Activated CD8-positive, alpha-beta memory T cell treated with anti-CD3 and anti-CD28 coated beads, Interleukin-2, amount 50 U/mL, for 24 hours (primary cell): ENCODE data around the gene CCDC177.

ENCODE experiments used
- DNase-seq: peaks from one replicate; pipeline ENCODE4 v3.0.0-alpha.2; 2020; ENCODE audit errors: extremely low read depth

The CCDC177 gene

DNA sequence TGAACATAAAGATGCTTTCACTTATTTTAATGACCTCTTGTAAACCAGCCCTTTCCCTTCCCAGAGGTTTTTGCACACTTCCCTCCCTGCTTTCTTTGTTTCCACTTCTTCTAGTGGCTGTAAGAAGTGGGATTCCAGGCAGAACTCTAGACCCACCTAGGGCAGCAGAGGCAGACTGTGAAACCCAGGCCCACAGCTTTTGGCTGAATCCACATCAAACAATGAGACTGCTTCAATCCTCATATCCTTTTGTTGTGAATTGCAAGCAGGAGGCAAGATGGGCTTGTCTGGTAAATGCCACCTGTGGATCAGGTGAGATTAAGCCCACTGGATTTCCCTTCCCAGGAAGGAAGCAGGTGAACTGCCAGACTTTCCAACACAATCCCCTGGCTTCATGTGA is 12.8 kb downstream of the CCDC177 start:
- no peak for DNase-seq

DNA sequence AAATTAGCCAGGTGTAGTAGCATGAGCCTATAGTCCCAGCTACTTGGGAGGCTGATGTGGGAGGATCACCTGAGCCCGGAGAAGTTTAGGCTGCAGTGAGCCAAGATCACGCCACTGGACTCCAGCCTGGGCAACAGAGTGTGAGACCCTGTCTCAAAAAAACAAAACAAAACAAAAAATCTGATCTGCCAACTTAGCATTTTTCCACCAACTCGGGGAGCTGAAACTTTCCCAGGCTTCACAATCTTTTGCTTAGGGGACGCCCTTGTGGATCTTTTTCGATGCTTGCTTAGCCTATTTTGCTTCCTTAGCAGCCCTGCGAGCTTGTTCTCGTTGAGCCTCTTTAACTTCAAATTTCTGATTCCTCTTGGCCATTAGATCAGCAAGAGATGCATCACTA is 13.8 kb downstream of the CCDC177 start:
- no peak for DNase-seq

DNA sequence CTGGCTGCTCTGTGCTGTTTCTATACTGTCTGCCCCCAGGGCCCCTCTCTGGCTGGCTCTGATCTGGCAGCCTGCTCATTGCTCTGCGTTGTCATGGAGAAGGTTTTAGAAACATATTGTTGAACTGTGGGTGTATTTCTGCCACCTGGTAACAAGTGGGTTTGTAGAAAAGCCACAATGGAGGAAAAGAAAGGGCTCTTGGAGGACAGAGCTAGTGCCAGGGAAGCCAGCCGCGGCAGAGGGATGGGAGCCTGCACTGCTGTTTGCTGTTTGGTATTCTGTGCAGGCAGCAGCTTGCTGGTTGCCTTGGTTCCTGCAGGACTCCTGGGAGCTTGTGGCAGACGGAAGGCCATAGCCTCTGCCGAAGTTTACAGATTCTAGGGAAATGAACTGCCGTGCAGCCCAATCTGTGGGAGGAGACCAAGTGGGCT is 15.1 kb downstream of the CCDC177 start:
- no peak for DNase-seq

DNA sequence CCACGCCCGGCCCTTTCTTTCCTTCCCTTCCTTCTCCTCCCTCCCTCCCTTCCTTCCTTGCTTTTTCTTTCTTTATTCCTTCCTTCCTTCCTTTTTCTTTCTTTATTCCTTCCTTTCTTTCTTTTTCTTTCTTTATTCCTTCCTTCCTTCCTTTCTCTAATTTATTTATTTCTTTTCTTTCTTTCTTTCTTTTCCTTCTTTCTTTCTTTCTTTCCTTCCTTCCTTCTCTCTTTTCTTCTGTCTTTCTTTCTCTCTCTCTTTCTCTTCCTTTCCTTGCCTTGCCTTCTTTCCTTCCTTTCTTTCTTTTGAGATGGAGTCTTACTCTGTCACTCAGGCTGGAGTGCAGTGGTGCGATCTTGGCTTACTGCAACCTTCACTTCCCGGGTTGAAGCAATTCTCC is 15.9 kb downstream of the CCDC177 start:
- no peak for DNase-seq

DNA sequence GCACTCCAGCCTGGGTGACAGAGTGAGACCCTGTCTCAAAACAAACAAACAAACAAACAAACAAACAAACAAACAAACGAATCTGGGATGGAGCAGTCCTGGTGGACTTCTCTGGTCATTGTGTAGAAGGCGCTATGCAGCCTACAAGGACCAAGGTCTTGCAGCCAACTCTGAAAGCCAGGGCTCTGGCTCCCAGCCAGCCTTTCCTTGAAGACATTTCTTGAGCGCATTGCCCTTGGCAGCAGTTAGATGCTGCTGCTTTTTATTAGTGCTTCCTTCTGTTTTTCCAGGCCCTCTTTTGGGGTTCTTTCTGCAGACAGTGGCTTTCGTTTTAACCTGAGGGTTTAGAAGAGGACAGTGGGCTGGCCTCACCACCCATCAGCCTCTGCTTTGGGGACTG is 20.2 kb downstream of the CCDC177 start:
- DNase-seq: no peak

DNA sequence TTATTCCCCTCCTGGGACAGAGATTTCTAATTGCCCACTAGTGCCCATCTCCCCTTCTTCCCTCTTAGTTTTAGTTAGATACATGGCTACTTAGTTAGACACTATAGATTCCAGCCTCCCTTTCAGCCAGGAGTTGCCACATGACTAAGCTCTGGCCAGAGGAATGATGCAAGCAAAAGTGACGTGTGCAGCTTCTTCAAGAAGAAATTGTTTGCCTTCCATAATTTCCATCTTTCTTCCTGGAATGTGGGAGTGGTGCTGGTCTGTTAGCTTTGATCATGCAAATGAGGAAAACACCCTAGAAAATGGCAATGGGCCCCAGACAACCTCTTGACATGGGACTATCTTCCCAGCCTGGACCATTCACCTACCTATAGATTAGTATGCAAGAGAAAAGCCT is 21.4 kb downstream of the CCDC177 start:
- no peak for DNase-seq

DNA sequence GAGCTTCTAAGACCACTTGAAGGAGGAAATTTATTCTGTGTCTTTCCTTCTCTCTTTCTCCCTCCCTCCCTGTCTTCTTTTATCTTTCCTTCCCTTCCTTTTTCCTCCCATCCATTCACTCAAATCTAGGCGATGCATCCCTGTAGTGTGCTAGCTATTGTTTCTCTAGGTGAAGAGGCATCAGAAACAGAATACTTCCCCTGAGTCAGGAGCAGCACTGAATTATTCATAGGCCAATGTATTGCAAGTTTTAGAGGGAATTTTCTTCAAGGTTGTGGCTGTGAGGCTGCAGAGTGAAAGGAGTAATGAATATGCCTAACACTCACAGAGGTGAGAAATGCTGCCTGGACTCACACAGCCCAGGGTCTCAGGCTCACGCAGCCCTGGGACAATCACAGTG is 23.2 kb downstream of the CCDC177 start:
- DNase-seq: no peak

DNA sequence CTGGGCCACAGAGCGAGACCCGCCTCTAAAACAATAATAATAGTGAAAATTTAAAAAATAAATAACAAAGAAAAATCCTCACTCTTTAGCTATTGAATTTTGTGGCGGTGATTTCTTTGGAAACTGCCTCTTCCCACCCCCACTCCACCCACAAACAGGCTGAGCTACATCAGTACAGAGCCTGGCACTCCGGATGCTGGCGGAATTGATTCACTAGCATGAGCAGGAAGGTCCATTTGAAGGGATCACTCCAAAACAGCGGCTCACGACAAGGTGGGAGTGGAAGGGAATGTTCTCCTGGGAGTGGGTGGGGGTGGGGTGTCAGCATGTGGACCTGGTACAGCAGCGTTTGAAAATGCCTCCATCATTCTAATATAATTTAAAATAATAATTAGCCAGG is 26.1 kb downstream of the CCDC177 start:
- DNase-seq: no peak

DNA sequence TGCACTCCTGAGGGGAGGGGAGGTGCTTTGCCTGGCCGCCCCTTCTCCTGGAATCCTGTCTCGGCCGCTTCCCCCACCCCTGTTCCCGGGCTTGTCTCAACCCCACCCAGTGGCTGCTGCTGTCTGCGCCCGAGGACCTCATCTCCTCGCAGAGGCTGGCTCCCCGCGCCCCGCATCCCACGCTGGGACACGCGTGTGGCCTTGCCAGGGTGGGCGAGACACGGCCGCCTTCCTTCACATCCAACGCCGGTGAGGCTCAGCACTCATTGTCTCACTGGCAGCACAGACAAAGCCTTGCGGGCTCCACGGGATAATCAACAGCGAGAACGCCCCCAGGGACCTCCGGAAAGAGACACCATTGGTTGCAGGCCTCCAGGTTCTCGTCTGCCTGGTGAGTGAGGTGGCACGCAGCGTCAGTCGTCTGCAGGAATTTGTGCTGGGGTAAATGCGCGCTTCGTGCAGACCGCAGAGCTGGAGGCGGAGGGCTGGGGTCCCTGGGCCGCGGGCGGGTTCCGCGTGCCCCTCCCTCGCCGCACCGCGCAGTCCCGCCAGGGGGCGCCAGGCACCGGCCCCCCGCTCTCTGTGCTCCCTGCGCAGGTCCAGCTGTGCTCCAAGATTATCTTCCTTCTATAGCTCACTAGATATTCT is 26.8 kb downstream of the CCDC177 start:
- DNase-seq: no peak

DNA sequence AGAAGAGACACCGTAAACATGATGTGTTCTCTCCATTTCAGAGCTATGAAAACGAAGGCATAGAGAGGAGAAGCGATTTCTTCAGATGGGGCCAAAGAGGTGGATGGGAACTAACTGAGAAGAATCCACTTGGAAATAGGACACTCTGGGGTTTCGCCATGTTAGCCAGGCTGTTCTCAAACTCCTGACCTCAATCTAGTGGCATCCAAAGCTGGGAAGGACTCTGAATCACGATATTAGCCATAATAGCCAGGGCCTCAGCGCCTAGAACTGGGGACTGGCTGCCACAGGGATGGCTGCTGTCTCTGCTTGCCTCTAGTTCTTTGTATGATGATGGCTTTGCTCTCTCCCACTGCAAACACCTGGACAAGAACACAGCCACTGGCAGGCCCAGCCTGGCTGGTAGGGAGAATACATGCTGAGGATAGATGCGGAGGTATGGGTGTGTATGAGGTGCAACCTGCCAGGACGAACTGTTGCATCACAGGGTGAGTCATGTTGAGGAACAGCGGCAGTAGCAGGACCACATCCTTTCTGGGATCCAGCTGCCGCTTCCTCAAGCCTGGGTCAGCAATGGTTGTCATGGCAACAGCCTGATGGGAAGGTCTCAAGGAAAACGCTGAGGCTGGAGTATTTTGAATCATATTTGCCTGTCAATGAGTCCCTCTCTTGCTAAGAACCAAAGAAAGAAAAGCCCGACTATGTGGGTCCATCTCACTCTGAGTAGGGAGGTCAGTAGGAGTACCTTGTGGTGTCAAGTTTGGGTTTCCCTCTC is 31.1 kb downstream of the CCDC177 start:
- DNase-seq: no peak

DNA sequence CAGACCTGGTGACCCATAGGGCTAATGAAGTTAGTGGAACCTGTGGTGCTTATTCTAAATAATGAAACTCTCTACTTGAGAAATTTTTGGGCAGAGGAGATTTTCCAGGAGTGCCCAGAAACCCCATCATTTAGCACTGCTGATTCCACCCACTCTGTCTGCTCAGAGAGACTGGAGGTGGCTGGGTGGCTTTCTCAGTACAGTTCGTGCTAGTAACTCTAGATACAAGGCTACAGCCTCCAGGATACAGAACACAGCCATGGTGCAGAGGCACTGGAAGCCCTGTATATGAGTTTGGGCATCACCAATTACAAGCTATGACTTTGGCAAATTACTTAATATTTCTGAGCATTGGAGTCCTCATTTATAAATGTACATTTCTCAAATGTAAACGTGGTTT is 32.4 kb downstream of the CCDC177 start:
- DNase-seq: no peak

DNA sequence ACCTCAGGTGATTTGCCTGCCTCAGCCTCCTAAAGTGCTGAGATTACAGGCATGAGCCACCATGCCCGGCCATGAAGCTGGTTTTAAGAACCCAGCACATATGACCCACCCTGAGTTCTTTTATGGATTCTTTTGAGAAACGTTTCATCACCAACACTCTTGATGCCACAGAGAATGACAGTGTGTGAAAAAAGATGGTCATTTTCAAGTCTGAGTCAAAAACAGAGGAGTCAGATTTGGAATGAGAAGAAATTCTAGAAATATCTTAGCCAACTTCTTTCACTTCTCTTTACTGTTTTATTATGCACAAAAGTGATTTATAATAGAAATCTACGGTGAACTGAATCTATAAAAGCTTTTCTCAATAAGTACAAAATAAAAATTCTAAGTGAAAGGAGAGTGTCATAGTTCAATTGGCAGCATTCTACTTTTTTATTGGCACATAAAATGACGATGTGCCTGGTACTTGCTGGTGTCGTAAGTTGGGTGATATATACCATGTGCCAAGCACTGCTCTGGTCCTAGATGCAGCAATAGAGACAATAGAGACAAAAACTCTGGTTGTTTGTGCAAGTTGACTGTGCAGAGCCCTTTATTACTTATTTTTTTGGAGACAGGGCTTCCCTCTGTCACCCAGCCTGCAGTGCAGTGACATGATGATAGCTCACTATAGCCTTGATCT is 33.9 kb downstream of the CCDC177 start:
- no peak for DNase-seq

DNA sequence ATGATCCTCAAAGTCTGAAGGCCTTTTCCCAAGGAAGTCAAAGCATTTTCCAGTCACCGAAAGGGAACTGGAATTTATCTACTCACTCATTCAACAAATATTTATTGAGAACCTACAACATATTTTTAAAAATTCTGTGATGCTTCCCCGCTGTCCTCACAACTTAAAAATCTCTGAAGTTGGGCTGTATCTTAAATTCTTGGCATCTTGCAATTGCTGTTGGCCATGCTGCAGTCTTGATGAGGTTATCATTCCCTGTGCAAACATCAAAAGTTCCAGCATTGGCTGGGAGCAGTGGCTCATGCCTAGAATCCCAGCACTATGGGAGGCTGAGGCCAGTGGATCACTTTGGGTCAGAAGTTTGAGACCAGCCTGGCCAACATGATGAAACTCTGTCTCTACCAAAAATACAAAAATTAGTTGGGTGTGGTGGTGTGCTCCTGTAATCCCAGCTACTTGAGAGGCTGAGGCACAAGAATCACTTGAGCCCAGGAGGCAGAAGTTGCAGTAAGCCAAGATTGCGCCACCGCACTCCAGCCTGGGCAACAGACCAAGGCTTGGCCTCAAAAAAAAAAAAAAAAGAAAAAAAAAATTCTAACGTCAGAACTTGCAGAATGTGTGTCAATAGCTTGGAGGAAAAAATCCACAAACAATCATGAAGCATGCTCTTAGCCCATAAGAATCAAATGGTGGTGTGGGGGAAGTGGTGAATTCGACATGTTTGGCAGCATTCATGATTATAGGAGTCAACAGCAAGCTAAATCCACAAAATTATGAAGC is 34.9 kb downstream of the CCDC177 start:
- DNase-seq: no peak

DNA sequence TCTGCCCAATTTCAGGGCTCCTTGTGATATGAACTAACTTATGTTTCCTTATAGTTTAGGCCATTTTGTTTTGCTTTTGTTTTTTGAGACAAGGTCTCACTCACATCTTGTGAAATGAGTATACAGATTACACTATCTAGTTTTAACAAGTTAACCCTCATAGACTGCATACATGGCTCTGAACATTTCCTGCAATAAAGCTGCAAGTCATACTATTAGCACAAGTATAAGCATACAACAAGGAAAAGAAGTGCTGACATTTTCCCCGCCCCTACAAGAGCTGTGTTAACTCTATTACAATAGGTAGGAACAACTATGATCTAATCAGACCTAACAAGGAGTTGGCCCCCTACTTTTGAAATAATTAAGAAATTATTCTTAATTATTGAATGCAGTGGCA is 35.9 kb downstream of the CCDC177 start:
- DNase-seq: no peak

DNA sequence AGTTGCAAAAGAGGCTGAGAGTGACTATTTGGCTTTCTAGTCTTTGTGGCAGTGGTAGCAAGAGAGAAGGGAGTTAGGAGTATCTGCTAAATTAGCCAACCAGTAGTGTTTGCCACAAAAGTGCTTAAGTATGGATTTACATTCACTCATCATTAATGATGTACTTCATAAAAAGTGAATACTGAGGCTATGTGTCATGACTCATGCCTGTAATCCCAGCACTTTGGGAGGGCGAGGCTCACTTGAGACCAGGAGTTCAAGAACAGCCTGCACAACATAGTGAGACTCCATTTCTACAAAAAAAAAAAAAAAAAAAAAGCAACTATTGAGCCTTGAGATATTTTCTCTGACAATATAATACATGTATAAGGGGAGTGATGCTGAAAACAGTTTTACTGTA is 36.8 kb downstream of the CCDC177 start:
- DNase-seq: no peak

DNA sequence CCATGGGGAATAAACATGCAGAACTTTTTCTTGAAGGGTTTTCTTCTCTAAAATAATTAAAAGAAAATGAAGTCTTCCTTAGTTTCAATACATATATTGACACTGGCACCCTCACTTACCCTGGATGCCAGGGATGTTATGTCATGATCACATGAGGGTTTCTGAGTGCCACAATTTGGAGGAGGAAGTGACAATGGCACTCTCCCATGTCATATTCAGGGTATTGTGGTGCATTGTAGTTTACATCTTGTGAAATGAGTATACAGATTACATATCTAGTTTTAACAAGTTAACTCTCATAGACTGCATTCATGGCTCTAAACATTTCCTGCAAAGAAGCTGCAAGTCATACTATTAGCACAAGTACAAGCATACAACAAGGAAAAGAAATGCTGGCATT is 37.7 kb downstream of the CCDC177 start:
- DNase-seq: no peak

DNA sequence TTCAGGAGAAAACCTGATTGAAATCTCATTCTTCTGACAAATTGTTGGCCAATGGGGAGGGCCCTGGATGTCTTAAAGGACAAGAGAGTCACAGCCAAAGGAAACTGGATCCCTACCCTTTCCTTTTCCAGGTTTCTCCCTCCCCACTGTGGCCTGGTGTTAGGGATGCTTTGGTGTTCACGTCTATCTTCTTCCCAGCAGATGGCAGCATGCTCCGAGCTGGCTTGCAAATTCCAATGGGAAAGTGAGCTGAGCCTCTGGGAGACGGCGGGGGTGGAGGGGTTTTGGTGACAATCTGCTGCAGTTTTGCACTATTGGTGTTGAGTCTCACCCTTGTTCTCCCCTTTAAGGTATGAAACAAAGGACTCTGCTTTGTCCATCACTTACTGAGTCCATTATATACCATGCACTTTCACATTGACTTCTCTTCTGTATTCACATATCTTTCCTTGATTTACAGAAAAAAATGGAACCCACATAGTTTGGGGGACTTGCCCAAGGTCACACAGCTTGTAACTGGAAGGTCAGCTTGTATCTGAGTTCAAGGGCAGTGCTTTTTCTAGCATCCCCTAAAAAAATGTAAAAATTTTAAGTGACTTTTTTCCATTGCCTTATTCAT is 39.3 kb downstream of the CCDC177 start:
- no peak for DNase-seq

DNA sequence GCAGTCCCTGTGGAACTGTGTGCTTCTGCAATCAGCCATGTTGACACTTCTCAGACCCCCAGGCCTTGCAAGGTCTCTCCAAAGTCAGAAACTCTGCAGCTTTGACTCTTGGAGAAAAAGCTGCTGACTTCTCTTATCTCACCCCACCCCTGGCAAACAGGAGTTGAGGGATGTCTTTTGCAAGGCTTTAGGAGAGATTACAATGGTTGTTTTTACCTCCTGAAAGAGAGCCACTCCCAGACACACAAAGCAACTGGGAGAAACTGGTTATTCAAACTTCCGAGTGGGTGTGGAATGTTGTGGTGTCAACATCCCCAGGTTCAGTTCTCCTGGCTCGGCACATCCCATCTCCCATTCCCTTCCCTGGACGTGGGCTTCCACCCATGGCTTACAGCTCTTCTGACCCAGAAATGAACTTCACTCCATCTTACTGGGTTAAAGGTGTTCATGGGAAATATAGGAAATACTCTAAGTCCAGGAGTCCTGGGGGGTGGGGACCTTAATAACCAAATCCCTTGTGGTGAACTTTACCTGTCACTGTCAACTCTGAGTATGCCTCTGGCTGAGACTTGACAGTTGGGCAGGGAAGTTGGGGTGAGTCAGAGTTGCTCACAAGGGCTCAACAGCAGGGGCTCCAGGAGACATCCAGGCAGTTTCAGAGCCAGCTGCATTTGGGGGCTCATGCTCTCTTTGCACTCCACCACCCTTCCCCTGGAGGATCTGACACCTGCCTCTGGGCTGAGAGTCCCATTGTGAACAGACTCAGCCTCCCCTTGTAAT is 41.9 kb downstream of the CCDC177 start:
- no peak for DNase-seq

DNA sequence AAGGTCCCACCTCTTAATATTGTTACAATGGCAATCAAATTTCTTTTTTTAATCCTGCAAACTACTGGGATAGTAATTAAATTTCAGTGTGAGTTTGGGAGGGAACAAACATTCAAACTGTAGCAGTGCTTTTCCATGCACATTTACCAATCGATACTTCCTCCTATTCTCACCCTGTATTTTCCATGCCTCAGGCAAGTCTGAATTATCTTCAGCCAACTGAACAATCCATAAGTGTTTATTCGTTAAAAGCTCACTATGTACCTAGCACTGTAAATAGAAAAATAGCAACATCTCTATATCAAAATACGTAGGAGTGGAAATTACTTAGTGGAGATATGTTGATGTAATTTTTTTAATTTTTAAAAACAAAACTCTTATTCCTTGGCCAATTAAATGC is 43.5 kb downstream of the CCDC177 start:
- DNase-seq: no peak

DNA sequence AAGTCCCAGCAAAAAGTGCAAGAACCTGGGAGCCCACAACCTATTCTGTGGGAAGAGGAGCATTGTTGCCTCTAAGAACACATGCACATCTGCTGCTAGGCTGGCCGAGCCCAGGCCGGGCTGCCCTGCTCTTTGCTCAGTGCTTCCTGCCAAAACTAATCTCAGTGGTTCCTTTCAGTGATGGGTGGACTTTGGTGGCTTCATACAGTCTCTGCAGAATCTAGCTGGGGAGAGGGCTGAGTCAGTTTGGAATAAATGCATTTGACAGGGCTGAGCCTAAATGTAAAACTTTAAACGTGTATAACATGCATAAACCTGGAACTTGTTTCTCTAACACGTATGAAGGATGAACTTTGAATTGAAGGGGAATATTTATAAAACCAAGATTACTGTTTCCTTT is 44.6 kb downstream of the CCDC177 start:
- no peak for DNase-seq

DNA sequence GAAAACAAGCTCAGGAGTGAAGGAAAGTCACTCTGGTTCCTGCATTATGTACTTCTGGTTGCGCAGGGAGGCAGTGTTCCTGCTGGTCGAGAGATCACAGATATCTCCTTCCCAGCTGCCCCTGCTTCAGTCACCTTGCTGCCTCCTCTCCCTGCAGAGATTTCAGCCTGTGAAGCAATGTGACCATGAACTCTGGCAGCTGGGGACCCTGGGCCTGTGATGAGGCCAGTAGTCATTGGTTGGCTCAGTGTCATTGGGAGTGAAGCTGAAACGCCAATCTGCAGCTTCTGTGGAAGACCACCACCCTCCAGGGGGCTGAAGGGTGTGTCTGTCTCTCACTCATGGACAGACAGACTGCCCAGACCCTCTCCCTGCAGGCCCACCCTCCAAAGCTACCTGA is 45.1 kb downstream of the CCDC177 start:
- DNase-seq: no peak
